H1 (cell line): ENCODE data around the gene PRKCA. TPM values are rescaled to one million over a fixed set of nuclear protein-coding genes. Genes with fewer than 3 reads are reported as not detected.

Source experiments
- CTCF ChIA-PET: fragments of 300-600 bp; sonication (Branson Sonifier 250); formaldehyde crosslinking; loops from one replicate; lab custom pipeline; 2021; ENCODE audit not compliant: partially characterized antibody; lab: Charles Lee
- POLR2A ChIA-PET: fragments of 300-600 bp; sonication (Branson Sonifier 250); formaldehyde crosslinking; loops from one replicate; lab custom pipeline; 2021; ENCODE audit warnings: inconsistent platforms; ENCODE audit not compliant: partially characterized antibody; lab: Charles Lee
- DNase-seq, 2 experiments: peaks; one replicate each; pipeline versions ENCODE4 v3.0.0 to v3.0.0-alpha.2; 2010 to 2022; ENCODE audit warnings: low spot score in 2 of 2, low read depth in 1 of 2, mixed read lengths in 1 of 2
- FAIRE-seq: peaks from 2 replicates; lab custom pipeline; 2011; peaks lifted over from hg19 to GRCh38; lab: Jason Lieb, UNC
- H2AFZ ChIP-seq: 2 replicates; pipeline ENCODE4 v1.8.1; 2012; ENCODE audit warnings: low read length, inconsistent platforms
- H2AK5ac ChIP-seq: 2 replicates; pipeline ENCODE4 v1.6.1; 2013; ENCODE audit warnings: low read depth, low read length
- H2BK120ac ChIP-seq: replicated peaks from 2 replicates; pipeline ENCODE3; 2013; ENCODE audit warnings: low read depth, low read length, inconsistent platforms
- H2BK12ac ChIP-seq: 2 replicates; pipeline ENCODE4 v1.6.1; 2013; ENCODE audit warnings: low read depth, low read length
- H2BK15ac ChIP-seq: 2 replicates; pipeline ENCODE4 v1.6.1; 2013; ENCODE audit warnings: low read length
- H2BK20ac ChIP-seq: 2 replicates; pipeline ENCODE4 v1.6.1; 2013; ENCODE audit warnings: low read length
- H2BK5ac ChIP-seq: 2 replicates; pipeline ENCODE4 v1.6.1; 2013; ENCODE audit warnings: low read depth, low read length
- H3K14ac ChIP-seq: 2 replicates; pipeline ENCODE4 v1.6.1; 2013; ENCODE audit warnings: inconsistent platforms; ENCODE audit not compliant: insufficient read length
- H3K18ac ChIP-seq: 2 replicates; pipeline ENCODE4 v1.6.1; 2013; ENCODE audit warnings: low read length; ENCODE audit errors: extremely low read depth
- H3K23ac ChIP-seq: 2 replicates; pipeline ENCODE4 v1.6.1; 2013; ENCODE audit warnings: inconsistent platforms; ENCODE audit not compliant: insufficient read length
- H3K23me2 ChIP-seq: 2 replicates; pipeline ENCODE4 v1.6.1; 2013; ENCODE audit warnings: low read depth, low read length
- H3K27ac ChIP-seq: 2 replicates; pipeline ENCODE4 v1.6.1; 2011; ENCODE audit warnings: low read depth, low read length, inconsistent platforms
- H3K27me3 ChIP-seq, 4 experiments: replicated peaks in 1 of 4; 1 replicate in 1 of 4; 2 replicates in 3 of 4; pipeline versions ENCODE4 v1.6.1 to v1.8.1; 2011 to 2013; ENCODE audit warnings: low read length in 3 of 4, mild to moderate bottlenecking in 3 of 4, inconsistent platforms in 2 of 4, mixed read lengths in 2 of 4, moderate library complexity in 1 of 4; ENCODE audit not compliant: control insufficient read depth in 3 of 4, insufficient read depth in 3 of 4; ENCODE audit errors: extremely low read depth in 1 of 4
- H3K36me3 ChIP-seq, 4 experiments: 2 replicates each; pipeline versions ENCODE4 v1.6.1 to v1.8.1; 2011 to 2013; ENCODE audit warnings: mild to moderate bottlenecking in 4 of 4, low read length in 3 of 4, moderate library complexity in 2 of 4, control low read depth in 1 of 4, inconsistent platforms in 1 of 4; ENCODE audit not compliant: insufficient read depth in 4 of 4, control insufficient read depth in 2 of 4
- H3K4ac ChIP-seq: replicated peaks from 2 replicates; pipeline ENCODE3; 2013; ENCODE audit warnings: low read length, low read depth, mixed read lengths, inconsistent platforms; ENCODE audit not compliant: insufficient read length
- H3K4me1 ChIP-seq, 4 experiments: replicated peaks in 1 of 4; 1 replicate in 1 of 4; 2 replicates in 3 of 4; pipeline versions ENCODE4 v1.6.1 to v1.8.1; 2011 to 2013; ENCODE audit warnings: low read length in 3 of 4, inconsistent platforms in 2 of 4, mixed read lengths in 1 of 4; ENCODE audit not compliant: insufficient read depth in 4 of 4, control insufficient read depth in 3 of 4
- H3K4me2 ChIP-seq, 2 experiments: 2 replicates each; pipeline versions ENCODE4 v1.6.1 to v1.8.1; 2011 to 2013; ENCODE audit warnings: low read depth in 2 of 2, low read length in 2 of 2, control low read depth in 1 of 2, inconsistent platforms in 1 of 2, mild to moderate bottlenecking in 1 of 2; ENCODE audit not compliant: insufficient read depth in 1 of 2
- H3K4me3 ChIP-seq, 4 experiments: fragments of 200-600, 300-600 bp in 1 of 4; sonication (generic), shearing (Covaris generic), sonication (Bioruptor Twin) in 1 of 4; 2 replicates each; pipeline versions ENCODE4 v1.5.1 to v1.8.1; 2011 to 2016; ENCODE audit warnings: low read length in 4 of 4, low read depth in 3 of 4, control low read depth in 2 of 4, inconsistent platforms in 2 of 4, mild to moderate bottlenecking in 2 of 4, mixed read lengths in 1 of 4, moderate library complexity in 1 of 4; ENCODE audit not compliant: insufficient read depth in 2 of 4; ENCODE audit errors: extremely low read depth in 1 of 4
- H3K56ac ChIP-seq: replicated peaks from 2 replicates; pipeline ENCODE3; 2013; ENCODE audit warnings: low read depth, mild to moderate bottlenecking, mixed read lengths, low read length, inconsistent platforms; ENCODE audit not compliant: insufficient read length
- H3K79me1 ChIP-seq: 2 replicates; pipeline ENCODE4 v1.6.1; 2013; ENCODE audit warnings: low read depth, low read length, control low read depth
- H3K79me2 ChIP-seq, 2 experiments: 2 replicates each; pipeline versions ENCODE4 v1.6.1 to v1.8.1; 2012 to 2013; ENCODE audit warnings: low read length in 2 of 2, mild to moderate bottlenecking in 2 of 2, inconsistent platforms in 1 of 2; ENCODE audit not compliant: insufficient read depth in 2 of 2, control insufficient read depth in 1 of 2
- H3K9ac ChIP-seq, 4 experiments: replicated peaks in 1 of 4; 1 replicate in 1 of 4; 2 replicates in 3 of 4; pipeline versions ENCODE4 v1.6.1 to v1.8.1; 2011 to 2013; ENCODE audit warnings: low read depth in 3 of 4, low read length in 3 of 4, control low read depth in 2 of 4, mild to moderate bottlenecking in 2 of 4, moderate library complexity in 2 of 4, inconsistent platforms in 1 of 4; ENCODE audit errors: extremely low read depth in 1 of 4
- H3K9me3 ChIP-seq, 2 experiments: 2 replicates each; pipeline versions ENCODE4 v1.6.1 to v1.8.1; 2012 to 2013; ENCODE audit warnings: mild to moderate bottlenecking in 2 of 2, moderate library complexity in 2 of 2, control low read depth in 1 of 2, inconsistent platforms in 1 of 2, low read depth in 1 of 2, low read length in 1 of 2, mixed read lengths in 1 of 2; ENCODE audit not compliant: insufficient read depth in 2 of 2
- H4K20me1 ChIP-seq, 2 experiments: replicated peaks in 1 of 2; 2 replicates each; pipeline versions ENCODE3 to v1.8.1; 2011 to 2013; ENCODE audit warnings: inconsistent platforms in 2 of 2, low read length in 2 of 2, mild to moderate bottlenecking in 1 of 2; ENCODE audit not compliant: insufficient read depth in 2 of 2, control insufficient read depth in 1 of 2
- H4K5ac ChIP-seq: 2 replicates; pipeline ENCODE4 v1.6.1; 2013; ENCODE audit warnings: low read length, low read depth, mixed read lengths, inconsistent platforms; ENCODE audit not compliant: insufficient read length
- H4K8ac ChIP-seq: 2 replicates; pipeline ENCODE4 v1.8.0; 2013; ENCODE audit warnings: mild to moderate bottlenecking, moderate library complexity, low read length, inconsistent platforms; ENCODE audit not compliant: insufficient read depth; ENCODE audit errors: extremely low read depth
- H4K91ac ChIP-seq: replicated peaks from 2 replicates; pipeline ENCODE3; 2013; ENCODE audit warnings: low read length, mixed read lengths, inconsistent platforms; ENCODE audit not compliant: insufficient read length
- ATF3 ChIP-seq: IDR thresholded peaks from 2 replicates; pipeline ENCODE4 v1.6.1; 2011; ENCODE audit warnings: low read depth, mild to moderate bottlenecking, low read length; ENCODE audit not compliant: insufficient read depth
- BACH1 ChIP-seq: IDR thresholded peaks from 2 replicates; pipeline ENCODE4 v1.6.1; 2012; ENCODE audit warnings: low read length, improper control_type of control experiment
- CBX5 ChIP-seq: fragments of 300-800, 300-1000 bp; sonication (generic); IDR thresholded peaks from 2 replicates; pipeline ENCODE4 v1.7.1; 2016; ENCODE audit warnings: antibody characterized with exemption, low read length, low read depth
- E2F6 ChIP-seq: IDR thresholded peaks from 2 replicates; pipeline ENCODE4 v1.6.1; 2012; ENCODE audit warnings: inconsistent platforms
- JUND ChIP-seq: IDR thresholded peaks from 2 replicates; pipeline ENCODE4 v1.6.1; 2011; ENCODE audit warnings: mild to moderate bottlenecking, improper control_type of control experiment, low read length
- KDM5A ChIP-seq: fragments of 200-600 bp; IDR thresholded peaks from 2 replicates; pipeline ENCODE4 v1.7.1; 2012; ENCODE audit warnings: mild to moderate bottlenecking, low read length, inconsistent platforms, mixed read lengths
- RFX5 ChIP-seq: IDR thresholded peaks from 2 replicates; pipeline ENCODE4 v1.6.1; 2011; ENCODE audit warnings: low read depth, low read length, improper control_type of control experiment, borderline replicate concordance
- SIX5 ChIP-seq: IDR thresholded peaks from 2 replicates; pipeline ENCODE4 v1.6.1; 2011; ENCODE audit warnings: mild to moderate bottlenecking, low read depth, low read length
- SP1 ChIP-seq: IDR thresholded peaks from 2 replicates; pipeline ENCODE4 v1.6.1; 2011; ENCODE audit warnings: low read depth, low read length
- TAF7 ChIP-seq: optimal IDR thresholded peaks from 2 replicates; pipeline ENCODE3; 2011; ENCODE audit warnings: low read depth, mild to moderate bottlenecking, inconsistent platforms, low read length, moderate library complexity, borderline replicate concordance
- WGBS, 2 experiments: shearing (Covaris generic) in 1 of 2; methylation state at CpG; one replicate each; pipeline versions ENCODE4 v1.1.6 to v1.1.7; 2013 to 2015; ENCODE audit warnings: low lambda C conversion rate in 2 of 2, mixed read lengths in 2 of 2, inconsistent platforms in 1 of 2, low coverage in 1 of 2, missing lambda C conversion rate in 1 of 2; ENCODE audit not compliant: insufficient replicate concordance in 2 of 2, insufficient coverage in 1 of 2, insufficient read length in 1 of 2; ENCODE audit errors: extremely low coverage in 1 of 2, missing lambda C conversion rate in 1 of 2; 5-methylcytosine and 5-hydroxymethylcytosine counted together
- polyA plus RNA-seq, 7 experiments: library from polyadenylated mRNA; depleted of rRNA in 3 of 7; stranded (reverse) in 5 of 7; unstranded in 2 of 7; fragments of >200 nt in 5 of 7; fragments of 200-250 nt in 2 of 7; gene quantifications; 1 replicate in 5 of 7; 2 replicates in 1 of 7; 4 replicates in 1 of 7; pipeline versions ENCODE4 v1.2.1 to v1.2.3, GENCODE V29; 2011 to 2013; ENCODE audit warnings: missing spikeins in 2 of 7, mixed read lengths in 2 of 7
- total RNA-seq: library from RNA; stranded (reverse); fragmentation: NEBNext Ultra II Directional; extraction: Animal tissue kit (Norgen Biotek cat#: 25700); gene quantifications from 2 replicates; pipeline ENCODE4 v1.2.1, GENCODE V29; 2021

Gene PRKCA
- total and polyA plus RNA-seq, 2 of the 8 experiments (the other 6 are each of a cell fraction or from before 2014, with no cell fraction given): 5.8 to 17.8 TPM

GRCh38 chr17:66326476-66327047, 24.1 kb downstream of the PRKCA start:
- Histone ChIP-seq H3K4me1 (no peaks in the 10 kb centered on the region), H3K36me3 (no peaks in the 10 kb centered on the region), H3K56ac (no peak overlapping the region), H3K18ac (no peak overlapping the region), H4K91ac (no peak overlapping the region), H4K8ac (no peak overlapping the region), H2BK5ac (no peak overlapping the region), H2AK5ac (no peak overlapping the region), H3K23me2 (no peaks in the 10 kb centered on the region), H3K4ac (no peak overlapping the region), H3K23ac (no peak overlapping the region), H4K20me1 (peaks cover 0 to 1% of the 10 kb centered on the region in 2 experiments), H2BK12ac (no peak overlapping the region), H3K27me3 (no peaks in the 10 kb centered on the region), H3K9me3 (peaks cover 5 to 8% of the 10 kb centered on the region in 2 experiments; a peak in 2 of 4 replicates), H2BK20ac (no peak overlapping the region), H3K14ac (no peak overlapping the region), H4K5ac (no peak overlapping the region), H3K9ac (no peak overlapping the region), H3K4me2 (no peak overlapping the region), H2BK120ac (no peak overlapping the region), H2BK15ac (no peak overlapping the region), H3K79me2 (peaks cover 0 to 5% of the 10 kb centered on the region in 2 experiments; a peak in 1 of 4 replicates), H2AFZ (no peak overlapping the region), H3K4me3 (no peak overlapping the region), H3K79me1 (no peaks in the 10 kb centered on the region), H3K27ac (no peak overlapping the region)
- CTCF ChIA-PET: interaction anchor here (0.6 to 3.2 kb wide), 3 partner anchors 8 to 49 kb away, joined by 4 to 16 read pairs (median 4); no protein-coding TSS in a partner anchor
- TF ChIP-seq JUND: no peak
- TF ChIP-seq SIX5: no peak
- no peak for TF ChIP-seq E2F6
- no peak for TF ChIP-seq RFX5
- TF ChIP-seq TAF7: no peak
- TF ChIP-seq CBX5: no peak
- TF ChIP-seq SP1: no peak
- TF ChIP-seq BACH1: no peak
- TF ChIP-seq ATF3: no peak
- no peak for TF ChIP-seq KDM5A
- POLR2A ChIA-PET: interaction anchor here (1.3 kb wide), 1 partner anchor 9 kb away, joined by 3 read pairs; no protein-coding TSS in a partner anchor
- DNase-seq: no peak
- 95% methylated on average over 2 of the region's 2 CpGs; no CpG with 5 or more reads in 1 of the 2 experiments for WGBS, 2 experiments
- no peak for FAIRE-seq
